Measurements from ENCODE around the gene RETREG2.

RETREG2 gene

DNA sequence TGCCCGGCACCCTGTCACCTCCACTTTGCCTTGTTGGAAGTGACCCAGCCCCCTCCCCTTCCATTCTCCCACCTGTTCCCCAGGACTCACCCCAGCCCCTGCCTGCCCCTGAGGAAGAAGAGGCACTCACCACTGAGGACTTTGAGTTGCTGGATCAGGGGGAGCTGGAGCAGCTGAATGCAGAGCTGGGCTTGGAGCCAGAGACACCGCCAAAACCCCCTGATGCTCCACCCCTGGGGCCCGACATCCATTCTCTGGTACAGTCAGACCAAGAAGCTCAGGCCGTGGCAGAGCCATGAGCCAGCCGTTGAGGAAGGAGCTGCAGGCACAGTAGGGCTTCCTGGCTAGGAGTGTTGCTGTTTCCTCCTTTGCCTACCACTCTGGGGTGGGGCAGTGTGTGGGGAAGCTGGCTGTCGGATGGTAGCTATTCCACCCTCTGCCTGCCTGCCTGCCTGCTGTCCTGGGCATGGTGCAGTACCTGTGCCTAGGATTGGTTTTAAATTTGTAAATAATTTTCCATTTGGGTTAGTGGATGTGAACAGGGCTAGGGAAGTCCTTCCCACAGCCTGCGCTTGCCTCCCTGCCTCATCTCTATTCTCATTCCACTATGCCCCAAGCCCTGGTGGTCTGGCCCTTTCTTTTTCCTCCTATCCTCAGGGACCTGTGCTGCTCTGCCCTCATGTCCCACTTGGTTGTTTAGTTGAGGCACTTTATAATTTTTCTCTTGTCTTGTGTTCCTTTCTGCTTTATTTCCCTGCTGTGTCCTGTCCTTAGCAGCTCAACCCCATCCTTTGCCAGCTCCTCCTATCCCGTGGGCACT, 4.5 kb downstream of the RETREG2 start:
- TF ChIP-seq, protein P1, sequence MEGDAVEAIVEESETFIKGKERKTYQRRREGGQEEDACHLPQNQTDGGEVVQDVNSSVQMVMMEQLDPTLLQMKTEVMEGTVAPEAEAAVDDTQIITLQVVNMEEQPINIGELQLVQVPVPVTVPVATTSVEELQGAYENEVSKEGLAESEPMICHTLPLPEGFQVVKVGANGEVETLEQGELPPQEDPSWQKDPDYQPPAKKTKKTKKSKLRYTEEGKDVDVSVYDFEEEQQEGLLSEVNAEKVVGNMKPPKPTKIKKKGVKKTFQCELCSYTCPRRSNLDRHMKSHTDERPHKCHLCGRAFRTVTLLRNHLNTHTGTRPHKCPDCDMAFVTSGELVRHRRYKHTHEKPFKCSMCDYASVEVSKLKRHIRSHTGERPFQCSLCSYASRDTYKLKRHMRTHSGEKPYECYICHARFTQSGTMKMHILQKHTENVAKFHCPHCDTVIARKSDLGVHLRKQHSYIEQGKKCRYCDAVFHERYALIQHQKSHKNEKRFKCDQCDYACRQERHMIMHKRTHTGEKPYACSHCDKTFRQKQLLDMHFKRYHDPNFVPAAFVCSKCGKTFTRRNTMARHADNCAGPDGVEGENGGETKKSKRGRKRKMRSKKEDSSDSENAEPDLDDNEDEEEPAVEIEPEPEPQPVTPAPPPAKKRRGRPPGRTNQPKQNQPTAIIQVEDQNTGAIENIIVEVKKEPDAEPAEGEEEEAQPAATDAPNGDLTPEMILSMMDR (IDR thresholded peaks at IDR 0.05; ENCODE audit: extremely low read depth, missing control alignments), result no peak
- DNase-seq (ENCODE audit: low spot score), result no peak

DNA sequence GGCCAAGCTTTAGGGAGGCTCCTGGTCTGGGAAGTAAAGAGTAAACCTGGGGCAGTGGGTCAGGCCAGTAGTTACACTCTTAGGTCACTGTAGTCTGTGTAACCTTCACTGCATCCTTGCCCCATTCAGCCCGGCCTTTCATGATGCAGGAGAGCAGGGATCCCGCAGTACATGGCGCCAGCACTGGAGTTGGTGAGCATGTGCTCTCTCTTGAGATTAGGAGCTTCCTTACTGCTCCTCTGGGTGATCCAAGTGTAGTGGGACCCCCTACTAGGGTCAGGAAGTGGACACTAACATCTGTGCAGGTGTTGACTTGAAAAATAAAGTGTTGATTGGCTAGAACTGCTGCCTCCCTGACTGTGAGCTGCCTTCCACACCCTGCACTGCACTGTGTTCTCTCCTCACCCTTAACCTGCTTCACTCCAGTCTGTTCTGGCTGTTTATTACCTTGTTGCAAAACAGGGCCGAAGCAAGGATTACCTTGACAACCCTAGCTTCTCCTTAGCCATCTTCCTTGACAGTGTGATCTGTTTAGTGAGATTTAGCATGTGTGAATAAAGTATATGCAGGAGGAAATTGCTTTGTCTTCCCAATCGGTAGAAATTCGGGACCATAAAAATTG, 5.2 kb downstream of the RETREG2 start:
- TF ChIP-seq, protein P1 (IDR thresholded peaks at IDR 0.05; ENCODE audit: extremely low read depth, missing control alignments), result no peak
- DNase-seq (ENCODE audit: low spot score), result no peak

DNA sequence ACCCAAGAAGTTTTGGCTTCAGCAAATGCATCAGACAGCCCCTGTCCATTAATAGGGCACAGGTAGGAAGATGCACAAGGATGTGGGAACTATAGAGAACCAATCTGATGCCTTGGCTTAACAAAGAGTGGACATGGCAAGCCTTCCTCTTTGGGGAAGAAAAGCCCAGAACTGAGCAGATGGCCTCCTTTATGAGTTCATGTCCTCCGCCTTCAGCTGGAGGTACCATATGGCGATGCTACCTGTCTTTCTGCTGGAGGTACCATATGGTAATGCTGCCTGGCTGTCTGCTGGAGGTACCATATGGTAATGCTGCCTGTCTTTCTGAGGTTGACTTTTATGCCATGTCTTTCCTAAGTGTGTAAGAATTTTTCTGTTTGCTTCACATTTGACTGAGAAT, 6.0 kb downstream of the RETREG2 start:
- TF ChIP-seq, protein P1 (IDR thresholded peaks at IDR 0.05; ENCODE audit: extremely low read depth, missing control alignments), result no peak
- DNase-seq (ENCODE audit: low spot score), result no peak

DNA sequence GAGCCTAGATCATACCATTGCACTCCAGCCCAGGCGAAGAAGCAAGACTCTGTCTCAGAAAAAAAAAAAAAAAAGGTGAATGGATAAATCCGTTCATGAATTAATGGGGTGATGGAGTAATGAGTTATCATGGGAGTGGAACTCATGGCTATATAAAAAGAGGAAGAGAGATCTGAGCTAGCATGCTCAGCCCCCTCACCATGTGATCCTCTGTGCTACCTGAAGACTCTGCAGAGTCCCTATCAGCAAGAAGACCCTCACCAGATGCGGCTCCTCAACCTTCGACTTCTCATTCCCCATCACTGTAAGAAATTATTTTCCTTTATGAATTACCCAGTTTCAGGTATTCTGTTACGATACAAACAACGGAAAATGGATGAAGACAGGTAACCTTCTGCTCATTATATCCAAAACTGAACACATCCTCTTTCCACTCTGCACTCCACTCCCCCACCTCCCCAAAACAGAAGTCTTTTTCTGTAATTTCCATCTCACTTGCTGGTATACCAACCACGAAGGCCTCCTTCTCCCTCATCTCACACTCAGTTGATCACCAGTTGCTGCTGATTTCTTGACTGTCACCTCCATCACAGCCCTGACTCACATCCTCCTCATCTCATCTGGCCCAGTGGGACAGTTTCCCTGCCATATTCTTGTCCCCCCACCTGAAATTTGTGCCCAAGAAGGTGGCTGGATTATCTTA, 8.8 kb downstream of the RETREG2 start:
- TF ChIP-seq, protein P1 (IDR thresholded peaks at IDR 0.05; ENCODE audit: extremely low read depth, missing control alignments), result no peak
- DNase-seq (ENCODE audit: low spot score), result peak; percentile 31

DNA sequence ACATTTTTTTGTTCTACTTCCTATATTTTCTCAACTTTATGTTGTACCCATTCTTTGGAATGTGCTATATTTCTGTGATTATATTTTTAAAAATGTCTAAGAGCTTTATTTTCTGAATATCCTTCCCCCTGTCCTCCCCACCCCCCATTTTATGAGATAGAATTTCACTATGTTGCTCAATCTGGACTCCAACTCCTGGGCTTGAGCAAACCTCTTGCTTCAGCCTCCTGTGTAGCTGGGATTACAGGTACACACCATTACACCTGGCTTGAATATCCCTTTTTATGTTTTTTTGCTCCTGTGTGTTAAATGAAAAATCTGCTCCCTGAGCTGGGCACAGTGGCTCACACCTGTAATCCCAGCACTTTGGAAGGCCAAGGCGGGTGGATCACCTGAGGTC, 19.3 kb downstream of the RETREG2 start:
- TF ChIP-seq, protein P1 (IDR thresholded peaks at IDR 0.05; ENCODE audit: extremely low read depth, missing control alignments), result no peak
- no peak for DNase-seq (ENCODE audit: low spot score)

DNA sequence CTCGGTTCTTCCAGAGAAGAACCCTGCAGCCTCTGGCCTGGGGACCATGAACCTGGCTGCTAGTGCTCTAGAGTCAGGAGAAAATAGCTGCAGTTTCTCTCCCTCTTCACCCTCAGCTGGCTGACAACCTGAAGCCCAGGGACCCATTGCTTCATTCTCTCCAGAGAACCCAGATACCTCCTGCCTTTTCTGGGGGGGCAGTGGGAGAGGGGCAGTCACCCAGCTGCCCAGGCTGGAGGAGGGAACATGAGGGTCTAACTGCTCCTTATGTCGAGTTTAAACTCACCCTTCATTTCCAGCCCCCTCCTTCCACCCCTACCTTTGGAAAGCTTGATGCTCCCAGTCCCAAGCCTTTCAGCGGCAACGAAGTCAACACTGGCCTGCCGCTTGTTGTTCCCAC, 20.9 kb downstream of the RETREG2 start:
- no peak for DNase-seq (ENCODE audit: low spot score)
- TF ChIP-seq, protein P1 (IDR thresholded peaks at IDR 0.05; ENCODE audit: extremely low read depth, missing control alignments), result no peak

All from GM20000 (cell line).